Measurements from ENCODE around the gene HUNK. TPM values are rescaled to one million over a fixed set of nuclear protein-coding genes. Genes with fewer than 3 reads are reported as not detected.

Gene HUNK
- total RNA-seq, 2 donors from 2014 or later, result 0.27 to 0.42 TPM

GRCh38 chr21:31930001-31930400 lies 57.2 kb downstream of the HUNK start:
- no peaks in the 10 kb centered on the region for H3K36me3 ChIP-seq
- no peak for DNase-seq (ENCODE audit: low spot score)
- H3K27ac ChIP-seq, result no peak overlapping the region
- TF ChIP-seq, protein P1, sequence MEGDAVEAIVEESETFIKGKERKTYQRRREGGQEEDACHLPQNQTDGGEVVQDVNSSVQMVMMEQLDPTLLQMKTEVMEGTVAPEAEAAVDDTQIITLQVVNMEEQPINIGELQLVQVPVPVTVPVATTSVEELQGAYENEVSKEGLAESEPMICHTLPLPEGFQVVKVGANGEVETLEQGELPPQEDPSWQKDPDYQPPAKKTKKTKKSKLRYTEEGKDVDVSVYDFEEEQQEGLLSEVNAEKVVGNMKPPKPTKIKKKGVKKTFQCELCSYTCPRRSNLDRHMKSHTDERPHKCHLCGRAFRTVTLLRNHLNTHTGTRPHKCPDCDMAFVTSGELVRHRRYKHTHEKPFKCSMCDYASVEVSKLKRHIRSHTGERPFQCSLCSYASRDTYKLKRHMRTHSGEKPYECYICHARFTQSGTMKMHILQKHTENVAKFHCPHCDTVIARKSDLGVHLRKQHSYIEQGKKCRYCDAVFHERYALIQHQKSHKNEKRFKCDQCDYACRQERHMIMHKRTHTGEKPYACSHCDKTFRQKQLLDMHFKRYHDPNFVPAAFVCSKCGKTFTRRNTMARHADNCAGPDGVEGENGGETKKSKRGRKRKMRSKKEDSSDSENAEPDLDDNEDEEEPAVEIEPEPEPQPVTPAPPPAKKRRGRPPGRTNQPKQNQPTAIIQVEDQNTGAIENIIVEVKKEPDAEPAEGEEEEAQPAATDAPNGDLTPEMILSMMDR (IDR thresholded peaks at IDR 0.05), result no peak
- H3K4me1 ChIP-seq (ENCODE audit: control insufficient read depth in 1 of 2, low read depth in 2 of 2), result no peaks in the 10 kb centered on the region
- H3K9me3 ChIP-seq, result no peaks in the 10 kb centered on the region
- no peaks in the 10 kb centered on the region for H3K27me3 ChIP-seq (replicated peaks; ENCODE audit: insufficient read depth)
- no peak for ATAC-seq (ENCODE audit: insufficient number of reproducible peaks, low FRiP score, low read depth)
- no peak overlapping the region for H3K4me3 ChIP-seq

DNA sequence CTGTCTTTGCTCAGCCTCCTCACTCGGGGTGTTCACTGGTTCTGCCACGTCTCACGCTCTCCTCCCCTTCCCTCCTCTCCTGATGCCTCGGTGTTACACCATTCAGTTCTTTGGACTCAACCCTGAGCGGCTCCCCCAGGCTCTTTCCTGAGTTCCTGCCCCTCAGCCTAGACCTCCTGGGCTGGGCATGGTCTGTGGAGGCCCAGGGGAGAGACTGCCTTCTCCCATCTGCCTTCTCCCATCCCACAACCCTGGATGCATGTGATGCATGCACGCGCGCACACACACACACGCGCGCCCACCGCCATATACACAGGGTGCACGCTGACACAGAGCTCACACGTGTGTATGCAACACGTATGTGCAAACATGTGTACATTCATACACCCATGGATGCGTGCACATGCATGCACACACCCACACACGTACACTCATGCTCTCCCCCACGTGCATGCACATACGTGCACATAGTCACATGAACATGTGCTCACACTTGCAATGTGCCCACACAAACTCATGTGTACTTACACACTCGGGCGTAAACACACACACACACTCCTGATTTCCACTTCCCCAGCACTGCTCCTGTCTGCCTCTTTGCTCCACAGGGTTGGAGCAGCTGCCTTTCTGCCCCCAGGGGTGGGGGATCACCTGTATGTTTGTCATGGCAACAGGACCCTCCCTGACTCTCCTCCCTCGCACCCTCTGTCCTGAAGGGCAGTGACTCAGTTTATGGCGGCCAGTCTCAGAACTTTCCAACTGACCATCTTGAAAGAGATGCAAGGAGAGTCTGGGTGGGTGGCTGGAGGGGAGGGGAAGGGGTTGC lies 59.0 kb downstream of the HUNK start:
- Histone ChIP-seq H3K36me3 (no peaks in the 10 kb centered on the region), H3K4me1 (ENCODE audit: control insufficient read depth in 1 of 2, low read depth in 2 of 2) (no peaks in the 10 kb centered on the region), H3K4me3 (no peak overlapping the region), H3K27ac (no peak overlapping the region), H3K9me3 (no peaks in the 10 kb centered on the region), H3K27me3 (replicated peaks; ENCODE audit: insufficient read depth) (no peaks in the 10 kb centered on the region)
- DNase-seq (ENCODE audit: low spot score), result no peak
- no peak for ATAC-seq (ENCODE audit: insufficient number of reproducible peaks, low FRiP score, low read depth)
- TF ChIP-seq, protein P1 (IDR thresholded peaks at IDR 0.05), result no peak

GRCh38 chr21:31932470-31932764 lies 59.6 kb downstream of the HUNK start:
- Histone ChIP-seq H3K4me3 (no peak overlapping the region), H3K27me3 (replicated peaks; ENCODE audit: insufficient read depth) (no peaks in the 10 kb centered on the region), H3K36me3 (no peaks in the 10 kb centered on the region), H3K4me1 (ENCODE audit: control insufficient read depth in 1 of 2, low read depth in 2 of 2) (no peaks in the 10 kb centered on the region), H3K27ac (no peak overlapping the region), H3K9me3 (no peaks in the 10 kb centered on the region)
- TF ChIP-seq, protein P1 (IDR thresholded peaks at IDR 0.05), result no peak
- no peak for DNase-seq (ENCODE audit: low spot score)
- no peak for ATAC-seq (ENCODE audit: insufficient number of reproducible peaks, low FRiP score, low read depth)

GRCh38 chr21:31937303-31937702 lies 64.5 kb downstream of the HUNK start:
- DNase-seq (ENCODE audit: low spot score), result no peak
- Histone ChIP-seq H3K4me3 (no peak overlapping the region), H3K4me1 (ENCODE audit: control insufficient read depth in 1 of 2, low read depth in 2 of 2) (no peaks in the 10 kb centered on the region), H3K27me3 (replicated peaks; ENCODE audit: insufficient read depth) (no peaks in the 10 kb centered on the region), H3K36me3 (no peaks in the 10 kb centered on the region), H3K27ac (no peak overlapping the region), H3K9me3 (no peaks in the 10 kb centered on the region)
- TF ChIP-seq, protein P1 (IDR thresholded peaks at IDR 0.05), result no peak
- ATAC-seq (ENCODE audit: insufficient number of reproducible peaks, low FRiP score, low read depth), result no peak

GRCh38 chr21:31938330-31939301 lies 65.8 kb downstream of the HUNK start:
- Histone ChIP-seq H3K36me3 (no peaks in the 10 kb centered on the region), H3K4me3 (no peak overlapping the region), H3K27me3 (replicated peaks; ENCODE audit: insufficient read depth) (no peaks in the 10 kb centered on the region), H3K9me3 (no peaks in the 10 kb centered on the region), H3K4me1 (ENCODE audit: control insufficient read depth in 1 of 2, low read depth in 2 of 2) (no peaks in the 10 kb centered on the region), H3K27ac (no peak overlapping the region)
- ATAC-seq (ENCODE audit: insufficient number of reproducible peaks, low FRiP score, low read depth) (no peak), DNase-seq (ENCODE audit: low spot score) (no peak)
- TF ChIP-seq, protein P1 (IDR thresholded peaks at IDR 0.05), result no peak
